Left cardiac atrium (tissue), 4 donors: ENCODE measurements around the gene TTC24. TPM values are rescaled to one million over a fixed set of nuclear protein-coding genes. Genes with fewer than 3 reads are reported as not detected.

Experiments used
- ATAC-seq, 2 donors: fragments of 200-7000 bp; cut with Tn5 transposase; one replicate each; pipeline ENCODE4 v1.9.1; 2020; ENCODE audit warnings: mild to moderate bottlenecking in 2 of 2, moderate library complexity in 2 of 2
- DNase-seq: peaks from one replicate; pipeline ENCODE4 v3.0.0-alpha.2; 2020
- intact Hi-C, 2 donors: fragments of 100-400 bp; cut with DNase I; formaldehyde crosslinking; loops; one replicate each; pipeline versions ENCODE4 v1.14.1 to v1.15.1; 2022 to 2023
- long read RNA-seq: library from polyadenylated mRNA; unstranded; transcript quantifications from one replicate; pipeline ENCODE4 v2.0.0, GENCODE V29; 2021
- total RNA-seq, 2 donors: library from RNA; stranded (reverse); fragmentation: NEBNext Ultra II Directional; extraction: Animal tissue kit (Norgen Biotek cat#: 25700); gene quantifications; one replicate each; pipeline ENCODE4 v1.2.1, GENCODE V29; 2021
- donor health status: DM: no; HTN: yes; CAD: no.
- donor health status: DM: no; HTN: yes; CAD: no; lungs with severe emphysema.
- donor health status: DM: yes; HTN: yes; CAD: no.
- donor health status: Dilated cardiomyopathy.

TTC24 gene
- total RNA-seq: not detected
- long read RNA-seq: 0 reads

DNA sequence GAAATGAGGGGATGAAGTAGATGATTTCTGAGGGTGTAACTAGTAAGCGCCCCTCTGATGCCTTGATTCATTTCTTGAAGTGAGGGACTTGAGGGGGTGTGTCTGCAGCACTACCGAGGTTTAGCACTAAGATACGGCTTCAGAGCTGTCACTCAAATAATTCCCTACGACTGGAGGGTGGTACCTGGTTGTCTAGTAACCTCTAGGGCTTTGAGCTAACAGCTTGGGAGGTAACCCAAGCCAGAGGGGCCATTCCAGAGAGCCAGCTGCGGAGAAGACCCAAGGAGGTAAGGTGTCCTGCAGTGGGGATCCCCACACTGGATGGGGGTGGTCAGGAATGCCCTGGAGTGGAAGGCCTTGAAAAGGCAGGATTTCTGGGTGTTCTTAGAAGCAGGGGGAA lies at the start of gene TTC24:
Gene TTC24 (plus strand): TSS at position 252 of the 400 bp plus-strand sequence. CDS start 1,642 bp downstream, outside the sequence.
- ATAC-seq (no peak), DNase-seq (no peak)
- intact Hi-C loops: no loop called here

DNA sequence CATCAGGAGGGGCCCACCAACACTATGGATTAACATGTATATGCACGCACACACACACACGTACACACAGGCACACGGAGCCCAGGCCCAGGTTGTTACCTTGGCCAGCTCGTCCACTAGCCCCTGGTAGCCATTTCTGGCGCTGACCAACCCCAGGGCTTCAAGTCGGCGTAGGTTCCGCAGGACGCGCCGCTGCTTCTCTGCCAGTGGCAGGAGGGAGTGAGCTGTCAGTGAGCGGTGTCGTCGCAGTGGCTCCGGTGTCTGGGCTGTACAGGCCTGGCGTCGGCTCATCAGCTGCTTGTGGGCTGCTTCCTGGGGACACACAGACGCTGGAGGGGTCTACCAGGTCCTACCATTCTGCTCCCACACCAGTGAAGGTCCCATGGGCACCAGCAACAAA lies 49.5 kb upstream of the TTC24 start:
- intact Hi-C loops: loop anchor here in 1 of 2 donors (10.0 kb wide), 1 partner anchor 145 kb away; no protein-coding TSS in a partner anchor
- DNase-seq: no peak
- ATAC-seq: no peak

GRCh38 chr1:156532374-156532773 lies 47.1 kb upstream of the TTC24 start:
- no peak for DNase-seq
- ATAC-seq: no peak
- intact Hi-C loops: loop anchor here in 1 of 2 donors (10.0 kb wide), 1 partner anchor 148 kb away; no protein-coding TSS in a partner anchor

DNA sequence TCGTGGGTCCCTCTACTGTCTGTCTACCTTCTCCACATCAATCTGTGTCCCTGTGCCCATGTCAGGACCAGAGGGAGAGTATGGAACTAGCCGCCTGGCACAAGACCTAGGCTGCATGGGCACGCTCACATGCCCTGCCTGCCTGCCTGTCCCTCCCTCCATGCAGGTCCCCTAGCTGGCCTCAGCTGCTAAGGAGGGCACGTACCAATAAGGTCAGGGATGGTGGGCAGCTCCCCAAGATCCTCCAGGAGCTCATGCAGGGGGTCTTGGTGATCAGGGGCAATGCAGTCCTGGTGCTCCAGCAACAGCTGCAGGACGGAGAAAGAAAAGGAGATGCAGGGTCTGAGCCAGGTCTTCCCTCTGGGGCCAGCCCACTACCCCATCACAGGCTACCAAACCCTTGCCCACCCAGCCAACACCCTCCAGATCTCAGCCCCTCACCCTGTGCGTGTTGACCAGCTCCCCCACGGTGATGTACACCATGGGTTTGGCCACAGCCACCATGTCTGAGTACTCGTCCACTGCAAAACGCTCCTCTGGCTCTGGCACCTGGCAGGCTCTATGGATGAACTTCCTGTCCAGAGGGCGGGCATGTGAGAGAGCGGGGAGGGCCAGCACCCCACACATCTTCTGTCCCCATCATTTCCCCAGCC lies 45.8 kb upstream of the TTC24 start:
- DNase-seq (no peak), ATAC-seq (no peak)
- intact Hi-C loops: loop anchor here in 1 of 2 donors (10.0 kb wide), 1 partner anchor 149 kb away; no protein-coding TSS in a partner anchor

GRCh38 chr1:156534424-156535060 lies 45.0 kb upstream of the TTC24 start:
- intact Hi-C loops: loop anchor here in 1 of 2 donors (10.0 kb wide), 1 partner anchor 150 kb away; no protein-coding TSS in a partner anchor
- no peak for ATAC-seq

DNA sequence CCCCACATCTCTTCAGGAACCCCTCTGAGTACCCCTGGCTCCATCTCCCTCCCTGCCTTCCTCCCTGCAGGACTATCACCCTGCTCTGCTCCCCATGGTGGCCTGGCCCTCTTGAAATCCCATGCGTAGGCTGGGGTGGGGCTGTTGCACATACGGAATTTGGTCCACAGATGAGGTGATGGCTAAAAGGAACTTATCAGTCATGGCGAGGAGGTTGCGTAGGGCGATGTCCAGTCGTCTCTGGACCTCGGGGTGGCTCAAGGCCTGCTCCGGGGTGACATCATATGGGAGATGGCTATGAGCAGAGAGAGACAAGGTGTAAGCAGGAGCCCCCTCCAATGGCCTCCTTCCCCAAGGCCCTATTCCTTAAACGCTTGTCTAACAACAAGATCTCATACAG lies 42.5 kb upstream of the TTC24 start:
- intact Hi-C loops: loop anchor here in 1 of 2 donors (10.0 kb wide), 1 partner anchor 152 kb away; no protein-coding TSS in a partner anchor
- DNase-seq: no peak
- no peak for ATAC-seq

More at GRCh38 chr1:156534424-156535060, 45.0 kb upstream of the TTC24 start:
- no peak for DNase-seq

GRCh38 chr1:156538711-156539440 lies 40.6 kb upstream of the TTC24 start:
- no peak for DNase-seq
- ATAC-seq: no peak
- intact Hi-C loops: loop anchor here in 1 of 2 donors (10.0 kb wide), 1 partner anchor 154 kb away; no protein-coding TSS in a partner anchor

- intact Hi-C loops: loop anchor here in 1 of 2 donors (10.0 kb wide), 1 partner anchor 155 kb away; no protein-coding TSS in a partner anchor
- ATAC-seq (peak; percentile 31 to 66), DNase-seq (no peak)
These were observed 39.6 kb upstream of the TTC24 start for GRCh38 chr1:156539818-156540355.

GRCh38 chr1:156540955-156541354 lies 38.6 kb upstream of the TTC24 start:
- DNase-seq (no peak), ATAC-seq (peak; percentile 13 to 65)
- intact Hi-C loops: no loop called here

DNA sequence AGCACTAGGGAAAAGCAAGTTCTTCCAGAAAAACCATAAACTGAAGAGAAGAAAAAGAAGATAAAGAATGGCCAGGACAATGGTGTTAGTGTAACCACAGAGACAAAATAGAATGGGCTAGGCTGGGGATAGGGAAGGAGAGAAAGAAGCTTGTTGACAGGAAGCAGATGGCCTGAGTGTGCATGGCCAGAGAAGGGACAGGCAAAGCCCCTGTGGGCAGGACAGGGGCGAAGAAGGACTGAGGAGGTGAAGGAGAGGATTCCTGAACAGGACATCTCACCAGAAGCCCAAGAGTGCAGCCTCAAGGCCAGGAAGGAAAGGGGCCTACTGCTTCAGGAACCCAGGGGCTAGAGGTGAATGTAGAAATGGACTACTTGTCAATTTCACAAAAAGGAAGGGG lies 36.5 kb upstream of the TTC24 start:
- intact Hi-C loops: no loop called here
- ATAC-seq: no peak

DNA sequence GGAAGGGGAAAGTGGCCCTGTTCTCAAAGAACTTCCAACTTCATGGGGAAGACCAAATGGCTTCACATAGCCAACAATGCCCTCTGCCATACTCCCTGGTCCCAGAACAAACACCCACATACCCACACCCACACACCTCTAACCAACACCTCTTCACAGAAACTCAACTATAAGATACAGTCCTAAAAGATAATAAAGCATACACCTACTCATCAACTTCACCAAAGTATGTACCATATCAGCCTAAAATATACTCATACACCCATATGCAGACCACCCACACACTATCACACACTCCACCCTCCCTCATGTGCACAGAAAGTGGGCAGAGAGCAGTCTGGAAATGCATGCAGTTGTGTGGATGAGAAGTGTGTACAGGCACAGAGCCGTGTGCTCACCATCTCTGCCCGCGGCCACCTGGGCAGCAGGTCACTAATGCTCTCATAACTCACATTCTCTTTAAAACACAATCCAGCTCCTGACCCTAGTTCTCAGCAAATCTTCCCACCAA lies 34.9 kb upstream of the TTC24 start:
- ATAC-seq (no peak), DNase-seq (no peak)
- intact Hi-C loops: no loop called here

More for the DNA sequence above, 36.5 kb upstream of the TTC24 start:
- DNase-seq: no peak

DNA sequence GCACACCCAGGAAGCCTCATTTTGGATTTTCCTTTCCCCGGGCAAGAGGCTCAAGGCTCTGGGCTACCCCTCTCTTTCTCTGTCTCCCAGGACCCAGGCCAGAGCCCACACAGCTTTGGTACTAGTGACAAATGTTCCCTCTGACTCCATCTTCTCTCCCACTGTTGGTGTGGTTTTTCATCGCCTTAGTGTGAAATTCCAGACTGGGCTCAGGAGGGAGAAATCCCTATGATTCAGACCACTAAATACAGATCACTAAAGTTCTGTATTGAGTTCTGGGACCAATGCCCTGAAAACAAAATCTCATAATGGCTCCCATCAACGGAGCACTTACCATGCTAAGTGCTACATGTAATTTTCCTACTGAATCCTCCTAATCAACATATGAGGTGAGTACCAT lies 33.3 kb upstream of the TTC24 start:
- intact Hi-C loops: no loop called here
- DNase-seq: no peak
- ATAC-seq: no peak

GRCh38 chr1:156547434-156547833 lies 32.1 kb upstream of the TTC24 start:
- no peak for DNase-seq
- ATAC-seq: no peak
- intact Hi-C loops: no loop called here

- no peak for ATAC-seq
- intact Hi-C loops: no loop called here
- no peak for DNase-seq
These were observed 31.5 kb upstream of the TTC24 start for GRCh38 chr1:156547982-156548381.

DNA sequence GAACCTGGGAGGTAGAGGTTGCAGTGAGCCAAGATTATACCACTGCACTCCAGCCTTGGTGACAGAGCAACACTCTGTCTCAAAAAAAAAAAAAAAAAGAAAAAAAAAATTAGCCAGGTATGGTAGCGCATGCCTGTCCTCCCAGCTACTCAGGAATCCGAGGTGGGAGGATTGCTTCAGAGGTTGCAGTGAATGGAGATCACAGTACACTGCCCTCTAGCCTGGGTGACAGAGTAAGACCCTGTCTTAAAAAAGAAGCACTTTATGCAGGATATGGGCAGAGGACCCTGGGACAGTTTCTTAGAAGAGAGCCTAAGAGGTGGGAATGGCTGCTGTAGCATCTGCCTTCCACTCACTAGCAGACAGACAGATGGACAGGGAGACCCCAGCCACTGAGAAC lies 30.1 kb upstream of the TTC24 start:
- intact Hi-C loops: no loop called here
- DNase-seq: no peak
- no peak for ATAC-seq

DNA sequence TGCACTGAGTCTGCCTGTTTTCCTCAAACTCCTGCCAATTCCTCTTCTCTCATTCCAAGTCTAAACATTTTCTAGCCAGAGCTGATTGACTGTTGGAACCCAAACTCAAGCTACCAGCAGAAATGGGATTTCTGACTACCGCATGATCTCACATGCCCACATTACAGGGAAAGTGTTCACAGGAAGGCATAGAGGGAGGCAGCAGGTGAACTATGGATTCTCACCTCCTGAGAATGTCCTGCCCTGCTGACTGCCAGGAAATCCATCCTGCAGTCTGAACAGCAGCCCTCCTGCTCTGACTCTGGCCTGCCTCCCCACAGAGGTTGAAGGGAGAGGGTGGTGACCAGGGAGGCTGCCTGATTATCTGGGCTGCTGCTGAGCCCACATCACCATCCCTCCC lies 29.7 kb upstream of the TTC24 start:
- DNase-seq (no peak), ATAC-seq (no peak)
- intact Hi-C loops: no loop called here

DNA sequence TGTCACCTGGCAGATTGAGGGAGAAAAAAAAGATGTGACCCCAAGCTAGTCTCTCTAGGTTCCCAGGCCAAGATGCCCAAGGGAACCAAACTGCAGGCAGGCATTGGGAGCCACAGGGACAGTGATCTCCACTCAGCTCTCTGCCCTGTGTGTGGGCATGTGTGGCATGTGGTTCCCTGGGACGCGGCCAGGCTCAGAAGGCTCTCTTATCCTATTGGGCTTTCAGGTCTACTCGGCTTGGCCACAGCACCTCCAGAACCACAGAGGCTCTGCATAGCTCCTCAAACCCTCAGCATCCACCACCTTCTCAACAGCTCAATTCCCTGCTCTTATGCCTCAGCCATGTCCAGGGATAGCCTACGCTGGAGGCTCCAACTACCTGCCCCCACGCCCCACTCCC lies 29.2 kb upstream of the TTC24 start:
- DNase-seq (no peak), ATAC-seq (peak; percentile 57 to 67)
- intact Hi-C loops: no loop called here

DNA sequence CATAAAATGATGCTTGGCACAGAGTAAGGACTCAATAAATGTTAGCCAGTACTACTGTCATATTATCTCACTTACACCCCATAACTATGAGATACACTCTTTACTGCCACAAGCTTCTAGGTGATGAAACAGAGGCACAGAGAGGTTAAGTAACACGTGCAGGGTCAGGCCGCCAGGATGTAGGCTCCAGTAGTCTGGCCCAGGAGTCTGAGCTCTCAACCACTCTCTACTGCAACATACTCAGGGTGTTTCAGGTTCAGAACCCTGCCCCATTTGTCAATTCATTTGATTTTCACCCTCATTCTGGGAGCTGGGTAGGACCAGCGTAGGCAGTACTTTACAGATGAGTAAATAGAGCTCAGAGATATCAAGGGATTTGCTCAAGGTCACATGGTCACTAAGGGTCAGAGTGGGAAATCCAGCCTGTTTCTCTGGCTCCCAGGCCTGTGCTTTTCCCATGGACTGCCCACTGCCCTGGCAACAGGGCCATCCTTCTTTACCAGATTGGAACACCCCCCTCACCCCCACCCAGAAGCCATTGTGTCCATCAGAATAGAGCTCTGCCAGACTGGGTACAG lies 28.4 kb upstream of the TTC24 start:
- DNase-seq (no peak), ATAC-seq (no peak)
- intact Hi-C loops: no loop called here

GRCh38 chr1:156551869-156552268 lies 27.7 kb upstream of the TTC24 start:
- intact Hi-C loops: no loop called here
- ATAC-seq (no peak), DNase-seq (no peak)
